ENCODE data around the gene NPAS3.

The NPAS3 gene

DNA sequence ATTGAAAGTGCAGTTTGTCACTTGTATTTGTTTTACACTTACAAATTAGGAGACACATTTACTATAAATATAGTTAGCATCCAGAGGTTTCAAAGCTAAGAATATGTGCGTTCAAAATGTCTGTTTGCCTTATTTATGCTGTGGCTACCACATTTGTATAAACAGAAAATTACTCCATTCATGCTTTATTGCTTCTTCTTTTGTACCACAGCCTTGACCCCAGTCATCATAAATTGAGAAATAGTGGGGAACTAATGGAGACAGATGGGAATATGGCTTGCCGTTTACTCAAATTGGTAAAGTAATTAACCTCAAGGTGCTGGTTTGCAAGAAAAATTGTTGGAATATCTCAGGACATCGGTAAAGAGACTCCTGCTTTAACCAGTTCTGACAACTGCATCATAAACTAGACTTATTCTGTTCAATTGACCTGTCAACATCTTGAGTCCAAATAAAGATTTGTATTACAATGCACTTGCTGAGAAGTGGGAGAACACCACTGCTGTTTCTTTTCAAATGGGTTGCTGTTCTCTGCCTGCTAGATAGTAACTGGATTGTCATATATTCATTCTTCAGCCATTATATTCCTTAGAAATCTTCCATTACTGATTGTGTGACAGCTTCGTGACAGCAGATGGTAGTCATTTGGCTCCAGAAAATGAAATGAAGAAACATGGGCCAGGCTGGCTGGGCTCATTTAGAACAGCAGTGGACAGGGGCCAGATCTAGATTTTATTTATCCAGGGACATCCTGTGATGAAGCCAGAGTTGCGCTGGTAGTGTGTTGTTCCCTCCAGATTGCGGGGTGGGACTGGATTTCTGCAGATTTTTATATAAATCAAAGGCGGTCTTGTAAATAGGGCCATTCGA, 657.8 kb downstream of the NPAS3 start:
- no peak for DNase-seq

DNA sequence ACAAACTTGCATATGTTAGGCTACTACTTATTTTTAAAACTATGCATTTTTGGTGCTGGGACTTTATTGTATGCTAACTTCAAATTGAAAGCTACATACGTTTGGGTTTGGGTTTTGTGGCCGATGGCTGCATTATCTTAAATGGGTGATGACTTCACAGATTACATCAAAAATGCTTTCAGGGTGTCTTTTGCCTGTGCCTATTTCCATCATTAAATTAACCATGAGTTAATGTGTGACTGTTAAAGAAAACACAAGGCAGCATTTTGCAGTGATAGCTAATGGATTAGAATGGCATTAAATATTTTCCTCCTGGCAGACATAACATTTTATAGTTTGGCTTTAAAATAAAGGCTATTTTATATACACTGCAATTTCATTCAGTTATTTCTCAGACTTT, 659.9 kb downstream of the NPAS3 start:
- DNase-seq: no peak

GRCh38 chr14:33602396-33602795, 663.7 kb downstream of the NPAS3 start:
- DNase-seq: no peak

DNA sequence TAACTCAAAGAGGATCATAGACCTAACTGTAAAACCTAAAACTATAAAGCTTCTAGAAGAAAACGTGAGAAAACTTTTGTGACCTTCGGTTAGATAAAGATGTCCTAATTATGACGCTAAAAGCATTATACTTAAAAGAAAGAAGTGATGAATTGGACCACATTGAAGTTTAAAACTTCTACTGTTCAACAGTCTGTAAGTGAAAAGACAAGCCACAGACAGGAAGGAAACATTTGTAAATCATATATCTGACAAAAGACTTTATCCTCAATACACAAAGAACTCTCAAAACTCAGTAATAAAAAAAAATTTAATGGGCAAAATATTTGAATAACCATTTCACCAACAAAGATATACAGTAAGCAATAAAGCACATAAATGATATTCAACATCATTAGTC, 667.9 kb downstream of the NPAS3 start:
- no peak for DNase-seq

GRCh38 chr14:33609582-33609981, 670.9 kb downstream of the NPAS3 start:
- no peak for DNase-seq

DNA sequence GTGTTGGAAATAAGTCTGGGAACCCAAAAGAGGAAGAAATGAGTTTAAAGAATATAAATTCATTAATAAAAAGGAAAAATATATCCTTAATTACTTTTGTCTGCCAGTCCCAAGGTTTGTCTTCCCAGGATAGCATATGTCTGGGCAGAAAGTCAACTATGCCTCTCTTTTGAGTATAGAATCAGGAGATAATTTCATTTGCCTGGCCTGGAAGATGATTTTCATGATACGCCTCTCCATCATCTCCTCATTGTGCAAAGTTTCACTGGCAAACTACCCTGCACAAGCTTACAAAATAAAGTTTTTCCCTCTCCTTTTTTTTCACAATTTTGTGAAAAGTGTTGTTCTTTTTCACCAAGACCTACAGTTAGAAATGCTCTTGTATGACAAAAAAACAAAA, 671.4 kb downstream of the NPAS3 start:
- no peak for DNase-seq

GRCh38 chr14:33611405-33612196, 672.9 kb downstream of the NPAS3 start:
- DNase-seq: no peak

DNA sequence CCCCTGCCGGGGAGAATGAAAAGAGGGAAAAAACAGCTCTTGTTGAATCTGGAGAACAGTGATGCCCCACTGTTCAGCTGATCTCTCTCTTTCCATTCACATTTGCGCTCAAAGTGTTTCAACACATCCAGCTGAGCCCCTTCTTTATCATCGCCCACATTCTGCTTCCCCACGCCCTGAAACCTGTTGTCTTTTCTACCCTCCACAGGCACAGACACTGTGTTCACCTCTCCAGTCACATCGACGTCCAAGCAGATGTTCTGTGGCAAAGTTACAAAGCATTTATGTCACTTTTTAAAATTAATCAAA, 673.5 kb downstream of the NPAS3 start:
- DNase-seq: no peak

- DNase-seq: no peak
These were observed 678.5 kb downstream of the NPAS3 start for GRCh38 chr14:33617154-33617553.

DNA sequence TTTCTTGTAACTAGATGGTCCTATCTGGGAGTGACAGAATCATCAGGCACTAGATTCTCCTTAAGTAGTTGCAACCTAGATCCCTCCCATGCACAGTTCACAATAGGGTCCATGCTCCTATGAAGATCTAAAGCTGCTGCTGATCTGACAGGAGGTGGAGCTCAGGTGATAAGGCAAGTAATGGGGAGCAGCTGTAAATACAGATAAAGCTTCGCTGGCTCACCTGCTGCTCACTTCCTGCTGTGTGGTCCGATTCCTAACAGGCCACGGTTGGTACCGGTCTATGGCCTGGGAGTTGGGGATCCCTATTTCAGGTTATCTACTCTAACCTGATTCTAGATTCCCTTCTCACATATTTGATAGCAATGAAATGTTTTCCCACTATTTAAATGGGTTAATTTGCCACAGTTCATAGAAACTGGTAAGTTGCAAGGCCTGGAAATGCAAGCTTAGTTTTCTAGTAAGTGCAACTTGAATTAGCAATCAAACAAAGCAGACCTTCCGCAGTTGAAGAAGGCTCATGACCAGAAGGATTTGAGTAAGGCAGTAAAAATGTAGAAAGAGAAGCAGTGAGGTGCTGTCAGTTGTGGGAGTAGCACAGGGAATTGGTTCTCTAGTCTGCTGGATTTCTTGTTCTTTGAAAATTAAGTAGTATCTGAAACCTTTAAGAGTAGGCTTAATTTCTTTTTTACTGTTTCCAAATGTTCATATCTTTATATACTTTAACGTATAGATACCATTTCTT, 679.9 kb downstream of the NPAS3 start:
- DNase-seq: no peak

GRCh38 chr14:33622496-33622895, 683.8 kb downstream of the NPAS3 start:
- DNase-seq: no peak

GRCh38 chr14:33629792-33630191, 691.1 kb downstream of the NPAS3 start:
- no peak for DNase-seq

DNA sequence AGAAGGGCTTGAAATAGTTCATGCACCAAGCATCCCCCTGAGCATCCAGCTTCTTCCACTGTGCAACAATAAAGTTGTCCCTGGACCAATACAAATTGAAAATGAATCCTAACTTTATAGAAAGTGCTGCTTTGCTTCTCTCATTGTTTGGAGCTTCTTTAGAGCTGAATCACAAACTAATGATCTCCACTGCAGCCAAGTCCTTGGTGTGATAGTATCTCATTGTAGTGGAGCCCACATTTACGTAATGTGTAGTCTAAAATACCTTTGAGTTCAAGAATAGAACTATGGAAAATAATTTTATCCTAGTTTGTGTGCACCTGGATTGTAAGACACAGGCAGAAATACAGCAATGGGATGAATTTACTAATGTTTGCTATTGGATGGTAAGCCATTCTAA, 692.3 kb downstream of the NPAS3 start:
- no peak for DNase-seq

GRCh38 chr14:33631441-33631840, 692.8 kb downstream of the NPAS3 start:
- no peak for DNase-seq

- DNase-seq: no peak
These were observed 696.0 kb downstream of the NPAS3 start for GRCh38 chr14:33634631-33635030.

DNA sequence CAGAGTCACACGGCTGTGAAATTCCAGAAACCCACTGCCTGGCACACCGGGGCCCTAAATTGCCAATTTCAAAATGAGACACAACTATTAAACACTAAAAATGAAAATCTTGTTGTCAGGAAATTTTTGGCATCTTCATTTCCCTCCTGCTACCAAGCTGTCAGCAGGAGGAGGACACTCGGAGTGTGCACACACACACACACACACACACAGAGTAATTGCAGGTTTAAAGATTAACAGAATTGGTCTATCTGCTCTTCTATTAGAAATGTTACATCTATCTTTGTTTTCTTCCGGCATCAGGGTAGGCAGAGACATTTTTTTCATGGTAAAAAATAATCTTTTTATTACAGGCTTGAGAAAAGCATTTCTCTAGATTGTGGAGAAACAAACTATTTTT, 698.0 kb downstream of the NPAS3 start:
- no peak for DNase-seq

DNA sequence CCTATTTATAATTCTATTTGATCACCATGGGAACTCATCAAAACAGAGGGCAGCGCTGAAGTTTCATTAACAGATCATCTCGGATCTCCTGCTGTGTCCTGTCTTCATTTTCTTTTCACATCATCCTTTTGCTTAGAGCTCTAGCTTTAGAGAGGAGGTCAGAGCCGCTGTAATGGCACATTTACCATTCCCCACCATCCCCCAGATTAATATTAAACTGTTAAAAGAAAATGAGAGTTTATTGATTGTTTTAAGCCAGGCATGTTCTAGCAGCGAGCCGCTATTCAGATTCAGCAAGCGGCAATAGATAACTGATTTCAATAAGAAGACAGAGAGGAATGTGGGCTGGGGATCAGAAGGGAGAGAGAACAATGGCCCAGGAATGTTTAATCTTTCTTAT, 703.4 kb downstream of the NPAS3 start:
- DNase-seq: no peak

DNA sequence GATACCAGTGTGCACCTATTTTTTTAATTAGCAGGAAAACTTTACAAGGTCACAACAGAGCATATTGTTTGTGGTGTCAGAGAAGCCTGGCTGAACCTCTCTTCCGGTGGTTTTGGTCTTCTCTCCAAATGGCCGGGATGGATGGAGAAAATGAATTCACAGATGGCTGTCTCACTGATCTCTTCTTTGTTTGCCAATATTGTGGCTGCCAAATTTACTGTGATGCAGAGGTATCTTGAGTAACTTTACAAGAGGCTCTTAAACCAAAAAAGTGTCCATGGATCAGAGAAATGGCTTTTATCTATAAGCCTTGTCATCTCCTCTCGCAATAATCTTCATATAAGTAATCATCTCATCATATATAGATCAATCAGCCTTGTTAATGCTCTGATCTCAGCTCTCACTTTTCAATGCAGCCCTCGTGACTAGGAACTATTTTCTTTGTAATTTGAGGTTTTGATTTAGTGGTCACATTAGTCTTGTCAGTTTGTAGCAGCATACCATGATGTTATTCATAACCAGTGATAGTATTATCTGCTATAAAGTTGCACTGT, 704.1 kb downstream of the NPAS3 start:
- no peak for DNase-seq

DNA sequence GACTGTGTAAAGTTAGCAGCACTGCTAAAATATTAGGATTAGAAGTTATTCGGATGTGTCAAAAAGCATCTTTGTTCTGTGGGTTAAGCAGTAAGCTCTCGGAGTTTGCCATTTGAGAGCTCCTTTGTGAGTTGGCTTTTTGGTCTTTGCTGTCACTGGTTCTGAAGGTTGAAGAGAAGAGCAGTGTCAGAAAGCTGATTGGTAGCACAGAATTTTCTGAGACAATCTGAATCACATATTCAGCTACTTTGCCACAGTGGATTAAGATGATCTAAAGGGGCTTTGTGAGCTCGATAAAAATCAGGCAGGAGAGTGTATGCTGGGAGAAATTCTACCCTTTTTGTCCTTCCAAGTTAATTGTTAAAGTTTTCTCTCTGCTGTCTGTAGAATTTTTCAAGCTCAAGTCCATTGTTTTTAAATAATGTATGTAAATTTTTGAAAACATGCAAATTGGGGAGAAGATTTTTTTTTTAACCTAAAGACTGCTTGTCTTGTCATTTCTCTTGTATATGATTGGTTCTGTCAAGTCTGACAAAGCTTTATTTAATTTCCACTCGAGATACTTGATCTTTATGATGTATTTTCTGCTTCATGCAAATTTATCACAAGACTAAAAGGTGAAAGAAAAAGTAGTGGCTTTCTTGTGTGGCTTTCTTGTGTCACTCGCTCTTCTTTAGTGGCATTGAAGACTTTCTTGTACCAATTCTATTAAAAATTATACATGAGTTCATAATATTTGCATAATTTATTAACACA, 704.9 kb downstream of the NPAS3 start:
- no peak for DNase-seq

DNA sequence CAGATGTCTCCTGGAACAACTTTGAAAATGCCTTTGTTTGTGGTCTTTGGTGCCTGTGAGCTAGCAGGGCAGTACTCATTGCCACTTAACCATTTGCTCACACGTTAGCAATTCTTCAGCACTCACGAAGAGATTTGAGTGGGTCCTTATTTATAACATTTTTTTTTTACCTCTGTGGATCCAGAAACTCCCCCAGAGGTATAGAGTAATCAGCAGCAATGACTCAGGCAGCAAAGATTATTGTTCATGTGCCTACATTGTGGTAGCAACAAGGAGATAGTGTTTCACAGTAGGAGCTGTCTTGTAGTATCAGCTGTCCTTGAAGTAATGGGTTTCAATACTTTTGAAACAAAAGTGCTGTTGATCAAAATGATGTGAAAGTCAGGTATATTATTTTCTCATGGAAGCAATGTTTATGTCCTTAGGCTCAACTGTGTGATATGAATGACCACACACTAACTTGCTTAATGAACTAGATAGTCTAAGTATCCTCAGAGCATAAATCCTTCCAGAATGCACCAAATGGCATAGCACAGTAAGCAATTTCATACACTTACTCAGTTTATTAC, 708.1 kb downstream of the NPAS3 start:
- no peak for DNase-seq

DNA sequence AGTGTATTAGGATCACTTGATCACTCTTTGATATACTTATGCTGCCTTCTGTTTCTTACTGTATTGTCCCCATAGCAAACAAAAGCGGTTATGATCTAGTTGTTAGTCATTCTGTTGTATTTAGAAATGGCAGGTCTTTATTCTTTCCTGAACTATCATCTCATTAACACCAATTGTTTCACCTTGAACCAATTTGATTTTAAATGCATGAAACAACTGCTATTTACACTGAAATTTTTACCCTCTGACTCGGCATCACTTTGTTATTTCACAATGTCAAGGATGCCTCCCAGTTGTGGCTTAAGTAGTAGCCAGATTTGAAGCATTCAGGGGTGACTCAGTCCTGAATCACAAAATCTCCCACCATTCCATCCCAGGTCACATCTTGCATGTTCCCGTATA, 708.7 kb downstream of the NPAS3 start:
- no peak for DNase-seq

- DNase-seq: no peak
These were observed 711.8 kb downstream of the NPAS3 start for GRCh38 chr14:33650430-33650829.
